Measurements from ENCODE around the gene STRN3.

Gene STRN3

DNA sequence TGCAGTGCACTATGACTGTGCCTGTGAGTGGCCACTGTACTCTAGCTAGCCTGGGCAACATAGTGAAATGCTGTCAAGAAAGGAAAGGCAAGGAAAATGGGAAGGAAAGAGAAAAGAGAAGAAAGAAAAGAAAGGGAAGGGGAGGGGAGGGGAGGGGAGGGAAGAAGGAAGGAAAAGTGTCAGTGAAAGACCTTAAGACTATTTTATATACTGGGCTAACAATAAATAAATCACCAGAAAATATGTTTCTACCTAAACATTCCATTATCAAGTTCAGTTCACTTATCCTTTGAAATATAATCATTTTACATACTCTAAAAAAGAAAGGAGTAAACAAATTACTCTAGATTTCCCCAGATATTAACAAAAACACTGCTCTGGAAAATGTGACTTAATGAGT lies 129.7 kb downstream of the STRN3 start:
- Histone ChIP-seq H3K4me3 (ENCODE audit: low read length) (no peak overlapping the region), H3K79me2 (ENCODE audit: control insufficient read depth, low read length) (no peaks in the 10 kb centered on the region), H3K4me2 (ENCODE audit: low read length) (no peak overlapping the region), H3K9me3 (ENCODE audit: control insufficient read depth, insufficient read depth, low read length) (no peaks in the 10 kb centered on the region), H3K36me3 (ENCODE audit: control insufficient read depth, low read length) (peaks cover 48% of the 10 kb centered on the region), H4K20me1 (ENCODE audit: control insufficient read depth, insufficient read depth, low read depth, low read length) (no peaks in the 10 kb centered on the region), H3K27me3 (ENCODE audit: control insufficient read depth, low read length) (no peaks in the 10 kb centered on the region), H3K4me1 (ENCODE audit: control insufficient read depth, low read length) (0 out of 2 replicates have a peak, but pooled peaks cover 4% of the 10 kb centered on the region), H3K9me2 (replicated peaks; ENCODE audit: control insufficient read depth, low read length) (no peaks in the 10 kb centered on the region), H3K27ac (ENCODE audit: low read depth, low read length) (no peak overlapping the region), H3F3A (ENCODE audit: control insufficient read depth, insufficient read depth) (peaks cover 19% of the 10 kb centered on the region)
- TF ChIP-seq, protein P1, sequence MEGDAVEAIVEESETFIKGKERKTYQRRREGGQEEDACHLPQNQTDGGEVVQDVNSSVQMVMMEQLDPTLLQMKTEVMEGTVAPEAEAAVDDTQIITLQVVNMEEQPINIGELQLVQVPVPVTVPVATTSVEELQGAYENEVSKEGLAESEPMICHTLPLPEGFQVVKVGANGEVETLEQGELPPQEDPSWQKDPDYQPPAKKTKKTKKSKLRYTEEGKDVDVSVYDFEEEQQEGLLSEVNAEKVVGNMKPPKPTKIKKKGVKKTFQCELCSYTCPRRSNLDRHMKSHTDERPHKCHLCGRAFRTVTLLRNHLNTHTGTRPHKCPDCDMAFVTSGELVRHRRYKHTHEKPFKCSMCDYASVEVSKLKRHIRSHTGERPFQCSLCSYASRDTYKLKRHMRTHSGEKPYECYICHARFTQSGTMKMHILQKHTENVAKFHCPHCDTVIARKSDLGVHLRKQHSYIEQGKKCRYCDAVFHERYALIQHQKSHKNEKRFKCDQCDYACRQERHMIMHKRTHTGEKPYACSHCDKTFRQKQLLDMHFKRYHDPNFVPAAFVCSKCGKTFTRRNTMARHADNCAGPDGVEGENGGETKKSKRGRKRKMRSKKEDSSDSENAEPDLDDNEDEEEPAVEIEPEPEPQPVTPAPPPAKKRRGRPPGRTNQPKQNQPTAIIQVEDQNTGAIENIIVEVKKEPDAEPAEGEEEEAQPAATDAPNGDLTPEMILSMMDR (IDR thresholded peaks at IDR 0.05; ENCODE audit: low read depth, low read length, poor library complexity, severe bottlenecking) = no peak
- no peak for TF ChIP-seq EZH2phosphoT487 (IDR thresholded peaks at IDR 0.05; ENCODE audit: borderline replicate concordance, low read length)

- Histone ChIP-seq H3K4me3 (ENCODE audit: low read length) (no peak overlapping the region), H3F3A (ENCODE audit: control insufficient read depth, insufficient read depth) (peaks cover 21% of the 10 kb centered on the region), H3K27ac (ENCODE audit: low read depth, low read length) (no peak overlapping the region), H3K4me1 (ENCODE audit: control insufficient read depth, low read length) (0 out of 2 replicates have a peak, but pooled peaks cover 4% of the 10 kb centered on the region), H3K9me2 (replicated peaks; ENCODE audit: control insufficient read depth, low read length) (no peaks in the 10 kb centered on the region), H4K20me1 (ENCODE audit: control insufficient read depth, insufficient read depth, low read depth, low read length) (no peaks in the 10 kb centered on the region), H3K27me3 (ENCODE audit: control insufficient read depth, low read length) (no peaks in the 10 kb centered on the region), H3K4me2 (ENCODE audit: low read length) (no peak overlapping the region), H3K36me3 (ENCODE audit: control insufficient read depth, low read length) (peaks cover 60% of the 10 kb centered on the region), H3K9me3 (ENCODE audit: control insufficient read depth, insufficient read depth, low read length) (no peaks in the 10 kb centered on the region), H3K79me2 (ENCODE audit: control insufficient read depth, low read length) (no peaks in the 10 kb centered on the region)
- TF ChIP-seq EZH2phosphoT487 (IDR thresholded peaks at IDR 0.05; ENCODE audit: borderline replicate concordance, low read length) = no peak
- TF ChIP-seq, protein P1 (IDR thresholded peaks at IDR 0.05; ENCODE audit: low read depth, low read length, poor library complexity, severe bottlenecking) = no peak
Measured at GRCh38 chr14:30894923-30895515, 131.2 kb downstream of the STRN3 start.

DNA sequence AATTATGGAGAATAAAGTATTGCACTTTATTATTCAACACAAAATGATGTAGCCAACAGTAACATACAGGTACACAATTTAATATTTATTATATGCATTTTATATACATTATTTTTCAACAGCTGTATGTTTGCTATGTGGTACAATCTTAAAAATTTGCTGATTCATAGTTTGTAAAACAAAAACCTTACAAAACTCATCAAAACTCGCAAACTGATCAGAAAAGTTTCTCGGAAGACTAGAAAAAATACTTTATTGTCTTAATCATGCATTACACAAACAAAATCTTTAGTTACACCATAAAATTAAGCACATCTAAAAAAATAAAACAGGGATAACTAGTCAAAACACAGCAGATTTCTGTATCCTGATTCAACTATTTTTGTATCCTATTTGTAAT lies 132.4 kb downstream of the STRN3 start:
- Histone ChIP-seq H3K79me2 (ENCODE audit: control insufficient read depth, low read length) (no peaks in the 10 kb centered on the region), H3K9me2 (replicated peaks; ENCODE audit: control insufficient read depth, low read length) (no peaks in the 10 kb centered on the region), H3K4me2 (ENCODE audit: low read length) (no peak overlapping the region), H3K9me3 (ENCODE audit: control insufficient read depth, insufficient read depth, low read length) (no peaks in the 10 kb centered on the region), H3K27me3 (ENCODE audit: control insufficient read depth, low read length) (no peaks in the 10 kb centered on the region), H3K4me3 (ENCODE audit: low read length) (no peak overlapping the region), H3F3A (ENCODE audit: control insufficient read depth, insufficient read depth) (peaks cover 27% of the 10 kb centered on the region), H3K4me1 (ENCODE audit: control insufficient read depth, low read length) (0 out of 2 replicates have a peak, but pooled peaks cover 4% of the 10 kb centered on the region), H3K36me3 (ENCODE audit: control insufficient read depth, low read length) (peaks cover 64% of the 10 kb centered on the region), H3K27ac (ENCODE audit: low read depth, low read length) (no peak overlapping the region), H4K20me1 (ENCODE audit: control insufficient read depth, insufficient read depth, low read depth, low read length) (no peaks in the 10 kb centered on the region)
- TF ChIP-seq, protein P1 (IDR thresholded peaks at IDR 0.05; ENCODE audit: low read depth, low read length, poor library complexity, severe bottlenecking) = no peak
- no peak for TF ChIP-seq EZH2phosphoT487 (IDR thresholded peaks at IDR 0.05; ENCODE audit: borderline replicate concordance, low read length)
